GM12873 (cell line): ENCODE measurements around the gene JAZF1.

ENCODE experiments used
- CTCF ChIP-seq: IDR thresholded peaks from 2 replicates; pipeline ENCODE4 v1.5.1; 2012; ENCODE audit warnings: low read depth, mild to moderate bottlenecking, moderate library complexity, low read length, control low read depth; ENCODE audit not compliant: insufficient read depth; ENCODE audit errors: missing control alignments

JAZF1 gene

DNA sequence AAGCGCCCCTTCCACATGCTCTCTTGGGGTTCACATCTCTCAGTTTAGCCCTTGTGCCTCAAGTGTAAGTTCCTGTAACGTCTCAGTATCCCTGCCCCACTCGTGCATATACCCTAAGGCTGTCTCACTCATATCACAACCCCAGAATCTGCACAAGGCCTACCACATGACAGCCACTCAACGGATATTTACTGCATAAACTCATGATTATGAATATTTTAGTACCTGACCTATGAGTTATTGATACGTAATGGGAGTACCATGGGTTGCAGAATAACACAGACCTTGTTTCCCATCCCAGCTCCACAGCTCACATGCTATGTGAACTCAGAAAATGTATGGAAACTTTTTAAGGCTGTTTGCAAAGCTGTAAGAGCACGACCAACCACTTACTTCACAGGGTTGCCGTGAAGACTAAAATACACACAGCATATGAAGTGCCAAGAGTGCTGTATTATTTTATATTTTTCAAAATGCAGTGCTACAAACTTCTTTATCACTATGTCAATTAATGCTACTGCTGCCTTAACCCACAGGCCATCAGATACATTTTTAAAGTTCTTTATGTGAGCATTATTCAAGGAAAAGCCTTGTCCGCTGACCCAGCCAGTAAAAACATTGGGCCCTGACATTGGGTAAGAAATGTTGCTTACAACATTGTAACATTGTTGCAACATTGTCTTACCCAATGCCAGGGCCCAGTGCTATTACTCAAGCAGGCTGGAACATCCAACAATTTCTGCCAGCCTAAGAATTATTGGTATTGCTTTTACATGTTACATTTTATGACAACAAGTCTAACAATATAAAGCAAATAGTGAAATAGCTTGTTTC lies 97.2 kb downstream of the JAZF1 start:
- TF ChIP-seq CTCF: no peak

GRCh38 chr7:28082071-28082470 lies 98.5 kb downstream of the JAZF1 start:
- no peak for TF ChIP-seq CTCF

DNA sequence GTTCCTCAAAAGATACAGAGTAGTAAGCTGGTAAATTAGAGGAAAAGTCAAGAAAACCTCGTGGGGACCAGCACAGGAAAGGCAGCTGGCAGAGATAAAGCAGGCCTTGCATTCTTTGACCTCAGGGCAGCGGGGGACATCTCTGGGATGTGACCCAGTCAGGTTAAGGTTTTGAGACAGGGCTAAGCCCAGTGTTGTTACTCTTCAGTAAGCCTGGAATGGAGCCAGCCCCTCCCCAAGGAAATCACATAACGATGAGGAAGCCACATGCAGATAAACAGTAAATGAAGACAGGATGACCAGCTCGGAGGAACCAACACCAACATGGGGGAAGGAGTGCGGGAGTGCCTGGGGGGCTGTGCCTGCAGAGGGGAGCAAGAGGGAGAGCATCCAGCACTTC lies 99.6 kb downstream of the JAZF1 start:
- TF ChIP-seq CTCF: no peak

DNA sequence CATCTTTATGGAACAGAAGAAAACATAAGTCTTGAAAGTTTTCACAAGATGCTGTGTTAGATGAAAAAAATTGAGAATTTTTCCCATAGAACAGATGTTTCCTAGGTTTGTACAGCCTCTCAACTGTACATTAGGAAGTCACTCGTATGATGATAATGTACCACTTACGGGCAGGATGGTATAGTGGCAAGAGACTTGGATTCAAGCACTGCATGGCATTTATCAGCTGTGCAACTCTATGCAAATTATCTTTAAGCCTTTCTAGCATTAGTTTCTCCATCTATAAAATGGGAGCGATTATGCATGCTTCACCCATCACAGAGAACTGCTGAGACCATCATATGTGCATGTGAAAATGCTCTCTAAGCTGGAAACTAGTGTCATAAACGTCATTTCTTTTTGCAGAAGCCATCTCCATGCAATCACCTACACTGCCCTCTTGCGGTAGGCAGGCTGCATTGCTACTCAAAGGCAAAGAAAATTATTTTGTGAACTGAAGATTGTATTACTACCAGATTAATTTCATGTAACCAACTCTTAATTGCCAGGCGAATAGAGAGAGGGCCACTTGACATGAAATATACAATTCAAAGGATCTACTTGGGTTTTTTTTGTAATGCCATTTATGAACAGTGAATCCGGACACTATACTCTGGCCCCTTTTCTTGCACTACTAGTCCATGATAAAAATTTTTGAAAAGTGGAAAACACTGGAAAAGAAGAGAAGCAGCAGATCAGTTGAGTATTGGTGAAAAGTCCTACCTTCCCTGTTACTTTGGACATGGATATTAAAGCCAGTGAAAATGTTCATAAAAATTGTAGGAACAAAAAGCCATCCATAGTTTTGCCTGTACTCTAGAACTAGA lies 102.3 kb downstream of the JAZF1 start:
- peak; percentile 98 for TF ChIP-seq CTCF

DNA sequence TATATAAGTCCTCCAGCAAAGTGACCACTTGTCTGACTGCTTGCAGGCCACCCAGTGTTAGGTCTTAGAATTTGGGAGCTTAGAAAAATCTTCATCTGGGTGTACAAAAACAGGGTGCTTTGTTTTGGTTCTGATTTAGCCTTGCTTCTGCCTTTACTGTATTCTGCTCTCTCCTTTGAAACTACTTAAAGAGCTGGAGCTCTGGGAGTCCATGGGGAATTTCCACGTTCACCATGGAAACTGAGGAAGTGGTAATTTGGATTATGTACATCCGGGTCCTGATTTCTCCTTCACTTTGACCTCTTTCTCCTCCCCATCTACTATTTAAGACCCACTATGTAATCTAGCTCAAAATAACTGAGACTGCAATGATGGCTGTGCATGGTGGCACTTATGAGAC lies 103.0 kb downstream of the JAZF1 start:
- TF ChIP-seq CTCF: no peak

- no peak for TF ChIP-seq CTCF
These were observed 104.0 kb downstream of the JAZF1 start for GRCh38 chr7:28076423-28077200.
